HepG2 (cell line): ENCODE measurements around the gene ZDHHC21. TPM values are rescaled to one million over a fixed set of nuclear protein-coding genes. Genes with fewer than 3 reads are reported as not detected.

Source experiments
- ATAD3A ChIP-seq: sonication (generic); formaldehyde crosslinking; IDR thresholded peaks from 2 replicates; pipeline ENCODE4 v1.4.0; 2020; ENCODE audit warnings: missing genetic modification reagents
- BHLHE40 ChIP-seq: IDR thresholded peaks from 2 replicates; pipeline ENCODE4 v1.6.1; 2011; ENCODE audit warnings: low read length, improper control_type of control experiment
- CEBPG ChIP-seq: IDR thresholded peaks from 2 replicates; pipeline ENCODE4 v1.6.1; 2016
- FOSL2 ChIP-seq: sonication (generic); formaldehyde crosslinking; IDR thresholded peaks from 2 replicates; pipeline ENCODE4 v1.4.0; 2020; ENCODE audit warnings: missing genetic modification reagents
- HHEX ChIP-seq: IDR thresholded peaks from 2 replicates; pipeline ENCODE4 v1.6.1; 2016; ENCODE audit warnings: control low read depth
- NFE2L1 ChIP-seq: sonication (generic); formaldehyde crosslinking; IDR thresholded peaks from 2 replicates; pipeline ENCODE4 v1.4.0; 2020; ENCODE audit warnings: missing genetic modification reagents, mild to moderate bottlenecking, borderline replicate concordance
- PAWR ChIP-seq: sonication (generic); formaldehyde crosslinking; IDR thresholded peaks from 2 replicates; pipeline ENCODE4 v1.4.0; 2020; ENCODE audit warnings: missing genetic modification reagents, mild to moderate bottlenecking, borderline replicate concordance
- SALL2 ChIP-seq: sonication (generic); formaldehyde crosslinking; IDR thresholded peaks from 2 replicates; pipeline ENCODE4 v1.8.1; 2023; ENCODE audit warnings: mild to moderate bottlenecking, missing genetic modification reagents, inconsistent platforms
- TARDBP ChIP-seq: sonication (generic); formaldehyde crosslinking; IDR thresholded peaks from 2 replicates; pipeline ENCODE4 v1.8.0; 2022; ENCODE audit warnings: mild to moderate bottlenecking, missing genetic modification reagents
- ZBTB1 ChIP-seq: sonication (generic); formaldehyde crosslinking; IDR thresholded peaks from 2 replicates; pipeline ENCODE4 v1.4.0; 2020; ENCODE audit warnings: missing genetic modification reagents, borderline replicate concordance
- ZBTB7B ChIP-seq: sonication (generic); formaldehyde crosslinking; IDR thresholded peaks from 2 replicates; pipeline ENCODE4 v1.4.0; 2020; ENCODE audit warnings: missing genetic modification reagents
- ZC3H13 ChIP-seq: sonication (generic); formaldehyde crosslinking; IDR thresholded peaks from 2 replicates; pipeline ENCODE4 v1.8.1; 2023; ENCODE audit warnings: mild to moderate bottlenecking, missing genetic modification reagents, moderate library complexity
- ZNF205 ChIP-seq: IDR thresholded peaks from 2 replicates; pipeline ENCODE4 v1.6.1; 2018; ENCODE audit warnings: missing biosample characterization, missing genetic modification reagents
- ZNF674 ChIP-seq: sonication (generic); formaldehyde crosslinking; IDR thresholded peaks from 2 replicates; pipeline ENCODE4 v1.5.0; 2020; ENCODE audit warnings: low read depth, mild to moderate bottlenecking, missing genetic modification reagents
- ZNF879 ChIP-seq: sonication (generic); formaldehyde crosslinking; IDR thresholded peaks from 2 replicates; pipeline ENCODE4 v1.8.1; 2023; ENCODE audit warnings: missing genetic modification reagents
- polyA plus RNA-seq, 8 experiments: library from polyadenylated mRNA; depleted of rRNA in 3 of 8; stranded (reverse) in 7 of 8; unstranded in 1 of 8; fragments of >200 nt; fragmentation: Illumina TruSeq in 4 of 8; extraction: Trizol in 4 of 8; gene quantifications; 2 replicates each; pipeline versions ENCODE4 v1.2.1 to v1.2.3, GENCODE V29; 2011 to 2016; ENCODE audit warnings: low read depth in 4 of 8, missing spikeins in 1 of 8, mixed read lengths in 1 of 8; ENCODE audit not compliant: insufficient read depth in 1 of 8
- total RNA-seq, 5 experiments: library from RNA; depleted of rRNA; stranded (reverse); fragments of >200 nt; fragmentation: Illumina TruSeq; extraction: Trizol; gene quantifications; 2 replicates each; pipeline ENCODE4 v1.2.3, GENCODE V29; 2016; ENCODE audit warnings: low read depth in 1 of 5
- TF ChIP-seq, protein P1 (sequence below): sonication (generic); formaldehyde crosslinking; IDR thresholded peaks from 2 replicates; pipeline ENCODE4 v1.5.0; 2020; ENCODE audit warnings: mild to moderate bottlenecking, missing genetic modification reagents, moderate library complexity
- TF ChIP-seq, protein P2 (sequence below): IDR thresholded peaks from 2 replicates; pipeline ENCODE4 v1.6.1; 2012; ENCODE audit warnings: low read length, improper control_type of control experiment
- TF ChIP-seq, protein P3 (sequence below): sonication (generic); formaldehyde crosslinking; IDR thresholded peaks from 2 replicates; pipeline ENCODE4 v1.4.0; 2020; ENCODE audit warnings: missing genetic modification reagents, borderline replicate concordance

ZDHHC21 gene
- total and polyA plus RNA-seq, 2 of the 13 experiments (the other 11 are each of a cell fraction or from before 2014, with no cell fraction given), result 2.4 to 3.7 TPM

DNA sequence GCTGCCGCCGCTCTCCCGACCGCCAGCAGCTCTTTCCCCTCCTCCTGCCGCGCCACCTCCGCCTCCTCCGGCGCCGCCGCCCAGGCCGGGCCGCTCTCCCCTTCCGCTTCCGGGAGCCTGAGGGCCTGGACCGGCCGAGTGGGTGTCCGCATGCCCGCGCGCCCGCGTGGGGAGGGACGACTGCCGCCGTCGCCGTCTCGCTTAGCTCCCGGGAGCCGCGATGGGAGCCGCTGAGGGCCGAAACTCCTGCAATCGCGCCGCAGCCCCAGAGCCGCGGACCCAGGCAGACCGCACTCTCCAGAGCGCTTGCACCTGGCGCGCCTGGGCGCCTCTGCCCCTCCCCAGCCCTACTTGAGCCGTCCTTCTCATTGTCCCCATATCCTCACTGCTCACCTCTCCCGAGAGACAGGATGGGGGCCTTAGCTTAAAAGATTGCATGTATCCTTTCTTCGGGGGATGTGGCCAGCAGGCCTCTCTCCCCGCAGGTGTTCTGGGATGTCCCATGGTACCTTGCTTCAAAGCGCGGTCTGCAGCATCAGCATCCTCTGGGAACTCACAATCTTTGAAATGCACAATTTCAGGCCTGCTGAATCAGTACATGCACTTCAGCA lies at the start of gene ZDHHC21 (continued):
- TF ChIP-seq ZNF205 (0 out of 2 replicates have a peak, but pooled peaks have one; percentile 36), ZBTB7B (CRISPR knock-in tag) (no peak), PAWR (CRISPR knock-in tag) (no peak), CEBPG (CRISPR knock-in tag) (no peak), ZC3H13 (CRISPR knock-in tag) (peak; percentile 50), ATAD3A (no peak), HHEX (CRISPR knock-in tag) (no peak), ZNF879 (0 out of 2 replicates have a peak, but pooled peaks have one; percentile 83), ZBTB1 (CRISPR knock-in tag) (no peak), FOSL2 (no peak), TARDBP (CRISPR knock-in tag) (no peak), ZNF674 (CRISPR knock-in tag) (peak; percentile 96), BHLHE40 (no peak), NFE2L1 (CRISPR knock-in tag) (no peak), SALL2 (CRISPR knock-in tag) (peak; percentile 51; the same call in 1 of the 2 replicates)
- TF ChIP-seq, protein P1, sequence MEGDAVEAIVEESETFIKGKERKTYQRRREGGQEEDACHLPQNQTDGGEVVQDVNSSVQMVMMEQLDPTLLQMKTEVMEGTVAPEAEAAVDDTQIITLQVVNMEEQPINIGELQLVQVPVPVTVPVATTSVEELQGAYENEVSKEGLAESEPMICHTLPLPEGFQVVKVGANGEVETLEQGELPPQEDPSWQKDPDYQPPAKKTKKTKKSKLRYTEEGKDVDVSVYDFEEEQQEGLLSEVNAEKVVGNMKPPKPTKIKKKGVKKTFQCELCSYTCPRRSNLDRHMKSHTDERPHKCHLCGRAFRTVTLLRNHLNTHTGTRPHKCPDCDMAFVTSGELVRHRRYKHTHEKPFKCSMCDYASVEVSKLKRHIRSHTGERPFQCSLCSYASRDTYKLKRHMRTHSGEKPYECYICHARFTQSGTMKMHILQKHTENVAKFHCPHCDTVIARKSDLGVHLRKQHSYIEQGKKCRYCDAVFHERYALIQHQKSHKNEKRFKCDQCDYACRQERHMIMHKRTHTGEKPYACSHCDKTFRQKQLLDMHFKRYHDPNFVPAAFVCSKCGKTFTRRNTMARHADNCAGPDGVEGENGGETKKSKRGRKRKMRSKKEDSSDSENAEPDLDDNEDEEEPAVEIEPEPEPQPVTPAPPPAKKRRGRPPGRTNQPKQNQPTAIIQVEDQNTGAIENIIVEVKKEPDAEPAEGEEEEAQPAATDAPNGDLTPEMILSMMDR, result no peak
- TF ChIP-seq, protein P2, sequence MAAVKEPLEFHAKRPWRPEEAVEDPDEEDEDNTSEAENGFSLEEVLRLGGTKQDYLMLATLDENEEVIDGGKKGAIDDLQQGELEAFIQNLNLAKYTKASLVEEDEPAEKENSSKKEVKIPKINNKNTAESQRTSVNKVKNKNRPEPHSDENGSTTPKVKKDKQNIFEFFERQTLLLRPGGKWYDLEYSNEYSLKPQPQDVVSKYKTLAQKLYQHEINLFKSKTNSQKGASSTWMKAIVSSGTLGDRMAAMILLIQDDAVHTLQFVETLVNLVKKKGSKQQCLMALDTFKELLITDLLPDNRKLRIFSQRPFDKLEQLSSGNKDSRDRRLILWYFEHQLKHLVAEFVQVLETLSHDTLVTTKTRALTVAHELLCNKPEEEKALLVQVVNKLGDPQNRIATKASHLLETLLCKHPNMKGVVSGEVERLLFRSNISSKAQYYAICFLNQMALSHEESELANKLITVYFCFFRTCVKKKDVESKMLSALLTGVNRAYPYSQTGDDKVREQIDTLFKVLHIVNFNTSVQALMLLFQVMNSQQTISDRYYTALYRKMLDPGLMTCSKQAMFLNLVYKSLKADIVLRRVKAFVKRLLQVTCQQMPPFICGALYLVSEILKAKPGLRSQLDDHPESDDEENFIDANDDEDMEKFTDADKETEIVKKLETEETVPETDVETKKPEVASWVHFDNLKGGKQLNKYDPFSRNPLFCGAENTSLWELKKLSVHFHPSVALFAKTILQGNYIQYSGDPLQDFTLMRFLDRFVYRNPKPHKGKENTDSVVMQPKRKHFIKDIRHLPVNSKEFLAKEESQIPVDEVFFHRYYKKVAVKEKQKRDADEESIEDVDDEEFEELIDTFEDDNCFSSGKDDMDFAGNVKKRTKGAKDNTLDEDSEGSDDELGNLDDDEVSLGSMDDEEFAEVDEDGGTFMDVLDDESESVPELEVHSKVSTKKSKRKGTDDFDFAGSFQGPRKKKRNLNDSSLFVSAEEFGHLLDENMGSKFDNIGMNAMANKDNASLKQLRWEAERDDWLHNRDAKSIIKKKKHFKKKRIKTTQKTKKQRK, result no peak
- TF ChIP-seq, protein P3, sequence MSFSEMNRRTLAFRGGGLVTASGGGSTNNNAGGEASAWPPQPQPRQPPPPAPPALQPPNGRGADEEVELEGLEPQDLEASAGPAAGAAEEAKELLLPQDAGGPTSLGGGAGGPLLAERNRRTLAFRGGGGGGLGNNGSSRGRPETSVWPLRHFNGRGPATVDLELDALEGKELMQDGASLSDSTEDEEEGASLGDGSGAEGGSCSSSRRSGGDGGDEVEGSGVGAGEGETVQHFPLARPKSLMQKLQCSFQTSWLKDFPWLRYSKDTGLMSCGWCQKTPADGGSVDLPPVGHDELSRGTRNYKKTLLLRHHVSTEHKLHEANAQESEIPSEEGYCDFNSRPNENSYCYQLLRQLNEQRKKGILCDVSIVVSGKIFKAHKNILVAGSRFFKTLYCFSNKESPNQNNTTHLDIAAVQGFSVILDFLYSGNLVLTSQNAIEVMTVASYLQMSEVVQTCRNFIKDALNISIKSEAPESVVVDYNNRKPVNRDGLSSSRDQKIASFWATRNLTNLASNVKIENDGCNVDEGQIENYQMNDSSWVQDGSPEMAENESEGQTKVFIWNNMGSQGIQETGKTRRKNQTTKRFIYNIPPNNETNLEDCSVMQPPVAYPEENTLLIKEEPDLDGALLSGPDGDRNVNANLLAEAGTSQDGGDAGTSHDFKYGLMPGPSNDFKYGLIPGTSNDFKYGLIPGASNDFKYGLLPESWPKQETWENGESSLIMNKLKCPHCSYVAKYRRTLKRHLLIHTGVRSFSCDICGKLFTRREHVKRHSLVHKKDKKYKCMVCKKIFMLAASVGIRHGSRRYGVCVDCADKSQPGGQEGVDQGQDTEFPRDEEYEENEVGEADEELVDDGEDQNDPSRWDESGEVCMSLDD, result no peak
